GM19043 (cell line): Measurements from ENCODE around the gene PRLH.

ENCODE experiments used
- ATAC-seq: cut with Tn5 transposase; IDR thresholded peaks from one replicate; pipeline ENCODE4 v1.9.1; 2021; ENCODE audit warnings: low read depth; ENCODE audit not compliant: unreplicated experiment

PRLH gene

GRCh38 chr2:237538901-237539300 lies 27.5 kb upstream of the PRLH start:
- ATAC-seq, result no peak

GRCh38 chr2:237539681-237540080 lies 26.7 kb upstream of the PRLH start:
- no peak for ATAC-seq

GRCh38 chr2:237540223-237540775 lies 26.1 kb upstream of the PRLH start:
- no peak for ATAC-seq

GRCh38 chr2:237540823-237541222 lies 25.6 kb upstream of the PRLH start:
- ATAC-seq, result no peak

GRCh38 chr2:237541243-237541642 lies 25.1 kb upstream of the PRLH start:
- no peak for ATAC-seq

- no peak for ATAC-seq
Measured at GRCh38 chr2:237542001-237542704, 24.2 kb upstream of the PRLH start.

- no peak for ATAC-seq
Measured at GRCh38 chr2:237546040-237546875, 20.1 kb upstream of the PRLH start.

- no peak for ATAC-seq
Measured at GRCh38 chr2:237546876-237547395, 19.4 kb upstream of the PRLH start.

- no peak for ATAC-seq
Measured at GRCh38 chr2:237547841-237548416, 18.4 kb upstream of the PRLH start.

GRCh38 chr2:237549216-237549615 lies 17.2 kb upstream of the PRLH start:
- ATAC-seq, result no peak

GRCh38 chr2:237549643-237550415 lies 16.5 kb upstream of the PRLH start:
- no peak for ATAC-seq

- ATAC-seq, result no peak
Measured at GRCh38 chr2:237551071-237551574, 15.3 kb upstream of the PRLH start.

- ATAC-seq, result no peak
Measured at GRCh38 chr2:237552908-237553307, 13.5 kb upstream of the PRLH start.

GRCh38 chr2:237553948-237554347 lies 12.4 kb upstream of the PRLH start:
- ATAC-seq, result no peak

- ATAC-seq, result no peak
Measured at GRCh38 chr2:237555560-237555959, 10.8 kb upstream of the PRLH start.

- ATAC-seq, result peak; percentile 93
Measured at GRCh38 chr2:237556773-237557632, 9.4 kb upstream of the PRLH start.

- peak; percentile 26 for ATAC-seq
Measured at GRCh38 chr2:237557633-237558015, 8.8 kb upstream of the PRLH start.

- no peak for ATAC-seq
Measured at GRCh38 chr2:237558961-237559641, 7.3 kb upstream of the PRLH start.

- ATAC-seq, result no peak
Measured at GRCh38 chr2:237561221-237561620, 5.2 kb upstream of the PRLH start.
